Stimulated activated CD4-positive, alpha-beta T cell treated with anti-CD3 and anti-CD28 coated beads, Interleukin-2, amount 100 ng/mL, for 24 hours (primary cell): ENCODE data around the gene ANAPC13.

ENCODE experiments used
- DNase-seq, 2 donors: peaks; one replicate each; pipeline ENCODE4 v3.0.0-alpha.2; 2020

Gene ANAPC13

GRCh38 chr3:134481166-134481565, 4.6 kb downstream of the ANAPC13 start:
- no peak for DNase-seq

DNA sequence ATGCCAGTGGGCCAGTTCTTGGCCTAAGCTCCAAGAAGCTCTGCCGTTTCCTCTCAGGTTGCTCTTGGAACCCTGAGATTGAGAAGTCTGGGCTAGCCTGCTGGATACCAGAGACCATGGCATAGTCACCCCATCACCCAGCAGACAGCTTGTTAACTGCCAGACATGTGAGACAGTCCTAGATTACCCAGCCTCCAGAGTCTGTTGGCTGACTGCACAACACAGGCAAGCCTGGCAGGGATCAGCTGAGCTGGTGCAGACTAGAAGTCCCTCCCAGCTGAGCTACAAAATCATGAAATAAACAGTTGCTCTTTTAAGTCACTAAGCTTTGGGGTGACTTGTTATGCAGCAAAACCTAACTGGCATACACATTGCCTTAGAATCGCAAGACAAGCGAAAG, 5.2 kb downstream of the ANAPC13 start:
- DNase-seq: no peak

- no peak for DNase-seq
Measured at GRCh38 chr3:134477938-134478337, 7.8 kb downstream of the ANAPC13 start.

DNA sequence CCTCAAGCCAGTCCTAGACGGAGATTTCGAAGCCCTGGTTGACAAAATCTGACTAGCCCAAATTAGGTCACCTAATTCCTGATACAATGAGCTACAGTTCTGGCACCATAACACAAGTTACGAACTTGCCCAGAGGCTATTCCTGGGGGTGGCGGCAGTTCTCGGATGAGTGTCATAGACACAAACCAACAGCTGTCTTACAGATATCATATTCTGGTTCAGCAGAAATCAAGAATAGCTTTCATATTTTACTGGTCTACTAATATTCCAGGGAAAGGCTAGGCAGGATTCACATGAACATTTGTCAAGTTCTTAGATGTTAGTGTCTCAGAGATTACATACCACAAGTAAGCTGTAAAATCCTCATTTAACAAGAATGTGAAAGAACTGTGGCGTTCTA, 8.8 kb downstream of the ANAPC13 start:
- DNase-seq: no peak

DNA sequence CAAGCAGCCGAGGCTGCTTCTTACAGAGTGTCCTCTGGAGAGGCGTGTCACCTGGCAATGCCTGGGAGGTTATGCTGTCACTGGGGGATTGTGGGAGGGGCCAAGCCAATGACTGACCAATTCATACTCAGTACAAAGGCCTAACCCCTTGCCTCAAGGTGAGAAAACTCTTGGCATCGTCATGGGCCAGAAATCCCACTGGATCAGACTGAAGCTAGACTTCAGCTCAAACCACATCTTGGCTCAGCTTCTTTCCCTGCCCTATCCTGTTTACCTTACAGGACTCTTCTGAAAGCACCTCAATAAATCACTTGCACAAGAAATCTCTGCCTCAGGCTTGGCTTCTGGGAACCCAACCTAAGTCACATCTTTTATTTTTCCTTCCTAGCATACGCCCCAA, 9.5 kb downstream of the ANAPC13 start:
- no peak for DNase-seq

DNA sequence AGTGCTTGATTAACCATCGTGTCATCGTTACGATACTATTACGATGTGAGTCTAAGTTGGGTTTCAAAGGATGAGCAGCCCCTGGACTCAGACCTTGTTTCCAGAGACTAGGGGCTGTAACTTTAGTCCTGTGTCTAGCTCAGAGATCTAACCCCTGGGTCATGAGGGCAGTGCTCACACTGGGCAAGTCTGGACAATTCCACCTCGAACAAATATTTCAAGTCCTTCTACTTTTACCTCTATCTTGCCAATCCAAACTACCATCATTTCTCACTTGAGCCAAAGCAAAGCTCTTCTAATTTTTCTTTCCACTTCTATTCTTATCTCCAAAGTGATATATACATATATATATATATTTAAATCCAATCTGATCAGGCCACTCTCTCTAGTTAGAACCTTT, 10.8 kb downstream of the ANAPC13 start:
- DNase-seq: no peak

GRCh38 chr3:134473868-134474546, 11.8 kb downstream of the ANAPC13 start:
- peak; percentile 80 to 89 for DNase-seq

- no peak for DNase-seq
Measured at GRCh38 chr3:134472831-134473230, 13.0 kb downstream of the ANAPC13 start.

- DNase-seq: no peak
Measured at GRCh38 chr3:134471521-134472193, 14.1 kb downstream of the ANAPC13 start.

DNA sequence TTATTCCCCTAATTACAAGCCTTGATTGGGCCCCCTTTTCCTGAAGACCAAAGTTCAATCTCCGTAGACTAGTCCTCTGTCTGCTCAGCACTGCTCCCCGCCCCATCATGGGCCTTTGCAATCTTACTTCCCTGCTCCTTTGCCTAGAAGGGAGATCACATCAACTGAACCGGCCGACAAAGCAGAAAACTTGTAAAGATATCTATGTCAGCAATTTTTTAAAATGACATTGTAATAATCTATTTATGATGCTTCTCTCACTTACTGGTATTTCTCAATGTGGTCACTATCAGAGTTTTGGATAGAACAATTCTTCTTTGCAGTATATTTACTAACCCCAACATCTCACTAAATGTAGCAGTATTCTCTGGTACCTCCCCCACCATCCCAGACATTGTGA, 17.3 kb downstream of the ANAPC13 start:
- DNase-seq: no peak

DNA sequence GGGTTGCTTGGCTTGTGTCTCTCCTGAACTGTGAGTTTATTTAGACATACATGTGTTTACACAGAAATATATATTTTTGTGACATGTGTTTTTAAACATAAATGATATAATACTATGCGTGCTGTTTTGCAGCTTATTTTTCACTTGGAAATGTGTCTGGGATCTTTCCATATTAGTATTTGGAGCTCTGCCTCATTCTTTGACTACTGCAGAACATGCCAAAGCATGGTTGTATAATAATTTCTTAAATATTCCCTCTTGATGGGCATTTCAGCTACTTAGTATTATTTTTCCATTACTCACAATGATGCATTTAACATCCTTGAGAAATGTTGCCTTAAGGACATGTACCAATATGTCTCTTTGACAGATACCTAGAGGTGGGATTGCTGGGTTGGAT, 19.5 kb downstream of the ANAPC13 start:
- DNase-seq: no peak

- no peak for DNase-seq
Measured at GRCh38 chr3:134464689-134465365, 21.0 kb downstream of the ANAPC13 start.

- no peak for DNase-seq
Measured at GRCh38 chr3:134464064-134464688, 21.6 kb downstream of the ANAPC13 start.

DNA sequence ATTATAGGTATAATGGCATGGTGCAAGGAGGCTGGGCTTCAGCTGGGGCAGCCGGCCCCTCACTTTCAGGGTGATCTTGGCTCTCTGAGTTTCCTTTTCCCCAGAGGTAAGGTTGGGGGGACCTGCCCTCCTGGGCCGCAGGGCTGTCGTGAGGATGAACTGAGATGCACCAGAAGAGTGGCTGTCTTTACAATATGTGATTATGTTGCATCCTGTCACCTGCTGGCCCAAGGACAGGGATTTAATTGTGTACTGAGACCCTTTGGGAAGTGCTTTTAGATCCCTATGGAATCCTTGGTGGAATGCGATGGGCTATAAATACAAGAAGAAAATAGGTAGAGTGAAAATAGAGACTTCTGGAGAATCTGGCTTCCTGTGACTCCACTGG, 22.1 kb downstream of the ANAPC13 start:
- DNase-seq: no peak

DNA sequence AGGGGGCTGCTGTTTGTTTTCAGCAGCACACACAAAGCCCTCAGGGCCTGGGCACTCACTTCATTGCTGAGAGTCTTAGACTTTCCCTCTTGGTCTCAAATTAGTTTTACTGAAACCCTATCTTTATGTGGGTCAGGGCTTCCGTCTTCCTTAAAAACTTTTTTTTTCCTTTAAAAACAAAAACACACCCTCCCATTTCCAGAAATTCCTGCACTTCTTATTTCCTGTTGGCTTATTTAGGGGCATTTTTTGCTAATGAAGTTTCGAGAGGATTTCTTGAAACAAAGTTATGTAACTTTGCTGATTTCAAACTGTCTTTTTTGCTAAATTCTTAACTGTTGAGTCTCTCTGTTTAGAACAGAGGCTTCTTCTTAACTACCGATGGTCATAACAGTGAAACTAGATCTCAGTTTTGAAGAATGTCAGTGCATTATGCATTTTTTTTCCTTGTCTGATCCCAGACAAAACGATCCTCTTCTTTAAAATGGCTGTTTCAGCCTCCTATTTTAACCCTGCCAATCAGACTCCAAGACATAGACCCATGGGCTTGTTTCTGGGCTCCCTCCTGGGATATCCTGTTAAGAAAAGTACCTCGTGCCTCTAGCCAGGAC, 23.3 kb downstream of the ANAPC13 start:
- DNase-seq: no peak

GRCh38 chr3:134460965-134461364, 24.8 kb downstream of the ANAPC13 start:
- no peak for DNase-seq

DNA sequence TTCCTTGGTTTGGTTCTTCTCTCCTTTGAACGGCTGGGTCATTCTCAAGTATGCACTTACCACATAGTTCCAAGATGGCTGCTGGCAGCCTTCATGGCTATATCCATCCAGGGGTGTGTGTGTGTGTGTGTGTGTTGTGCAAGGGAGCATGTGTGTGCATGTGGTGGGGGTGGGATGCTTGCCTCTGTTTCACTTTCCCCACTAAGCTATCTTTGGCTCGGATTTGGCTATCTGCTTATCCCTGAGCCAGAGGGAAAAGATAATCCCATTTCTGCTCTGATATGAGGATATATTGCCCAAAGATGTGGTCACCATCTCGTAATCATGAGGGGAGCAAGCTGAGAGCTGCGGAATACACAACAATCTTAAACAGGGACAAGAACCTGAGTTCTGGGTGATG, 26.2 kb downstream of the ANAPC13 start:
- DNase-seq: no peak

DNA sequence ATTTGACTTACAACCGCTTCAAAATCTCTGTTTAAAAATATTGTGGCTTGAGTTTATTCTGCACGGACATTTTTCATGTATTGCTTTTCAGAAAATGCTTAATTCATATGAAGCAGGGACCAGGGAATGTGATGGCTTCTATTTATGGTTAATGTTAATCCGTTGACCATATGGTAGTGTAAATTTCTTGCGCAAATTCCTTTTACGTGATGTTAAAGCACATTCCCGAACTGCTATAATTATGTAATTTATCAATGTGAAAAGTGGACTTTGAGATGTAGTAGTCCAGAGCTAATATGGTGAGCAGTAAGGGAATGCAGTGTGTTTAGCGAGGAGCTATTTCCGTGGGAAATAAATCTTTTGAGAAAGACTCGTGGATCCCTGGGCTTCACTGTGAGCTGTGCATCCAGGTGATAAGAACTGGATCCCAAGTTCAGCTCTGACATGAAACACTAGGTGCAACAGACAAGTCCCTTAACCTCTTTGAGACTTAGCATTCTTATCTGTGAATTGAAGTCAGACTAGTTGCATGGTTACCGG, 27.3 kb downstream of the ANAPC13 start:
- DNase-seq: no peak

DNA sequence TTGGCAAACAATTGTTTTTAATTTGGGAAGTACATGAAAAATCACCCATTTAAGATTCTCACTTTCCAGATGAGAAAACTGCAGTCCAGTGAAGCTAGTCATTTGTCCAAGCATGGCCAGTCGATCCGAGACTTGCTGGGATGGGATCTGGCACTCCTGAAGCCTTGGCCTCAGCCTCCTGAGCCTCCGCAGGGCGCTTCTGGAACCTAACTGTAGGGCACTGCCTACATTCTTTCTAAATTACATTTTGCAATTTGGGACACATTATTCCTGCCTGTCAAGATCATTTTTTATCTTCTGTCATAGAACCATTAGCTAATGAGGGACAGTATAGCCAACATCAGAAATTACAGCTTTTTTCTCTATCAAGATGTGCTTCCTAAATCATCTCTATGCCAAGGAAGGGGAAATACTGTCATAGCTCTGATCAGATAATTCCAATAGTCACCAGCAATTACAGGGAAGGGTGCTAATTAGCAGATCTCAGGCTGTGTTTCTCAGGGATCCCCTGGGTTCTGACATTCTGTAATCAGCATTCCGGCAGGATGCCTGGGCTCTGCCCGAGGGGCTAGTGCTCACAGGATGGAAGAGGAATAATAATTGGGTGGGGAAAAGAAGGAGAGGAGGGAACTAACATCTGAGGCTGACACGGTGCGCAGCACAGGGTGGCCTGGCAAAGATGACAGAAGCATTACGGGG, 28.3 kb downstream of the ANAPC13 start:
- no peak for DNase-seq

GRCh38 chr3:134453631-134454030, 32.2 kb downstream of the ANAPC13 start:
- DNase-seq: no peak

DNA sequence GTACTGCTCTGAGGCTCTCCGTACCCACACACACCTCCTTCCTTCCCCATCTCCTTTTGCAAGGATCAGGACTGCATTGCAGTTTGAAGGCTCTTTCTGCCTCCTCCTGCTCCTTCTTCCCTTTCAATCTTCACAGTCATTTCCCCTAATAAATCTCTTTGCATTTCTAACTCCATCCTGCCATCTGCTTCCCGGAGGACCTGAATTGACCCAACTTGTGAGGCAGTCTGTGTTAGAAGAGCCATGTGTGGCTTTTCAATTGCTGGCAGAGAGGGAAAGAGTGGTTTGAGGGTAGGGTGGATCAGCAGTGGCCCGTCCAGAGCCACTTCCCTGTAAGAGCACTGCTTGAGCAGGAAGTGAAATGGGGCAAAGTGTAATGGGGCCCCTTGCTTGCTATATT, 35.8 kb downstream of the ANAPC13 start:
- DNase-seq: no peak

DNA sequence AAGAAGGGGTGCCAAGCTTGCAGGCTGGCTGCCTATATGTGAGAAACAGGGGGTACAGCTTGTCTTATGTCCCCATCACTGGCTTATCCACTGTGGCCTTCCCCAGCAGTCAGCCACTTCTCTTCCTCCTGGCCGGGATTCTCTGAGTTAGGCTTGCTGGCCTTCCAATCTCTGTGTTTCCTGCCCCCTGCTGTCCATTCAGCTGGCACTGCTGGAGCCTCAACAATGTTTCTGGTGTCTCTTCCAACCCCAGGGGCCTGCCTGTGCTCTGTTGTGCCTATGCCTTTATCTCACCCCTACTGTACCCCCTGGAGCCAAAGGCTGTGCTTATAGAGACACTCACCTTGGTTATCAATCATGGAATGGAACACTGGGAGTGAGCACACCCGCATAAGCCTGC, 36.5 kb downstream of the ANAPC13 start:
- peak in 1 of 2 donors; percentile 5 for DNase-seq
